Raji (cell line): ENCODE measurements around the gene LYSMD1.

Experiments used
- POLR2A ChIP-seq: IDR thresholded peaks from 2 replicates; pipeline ENCODE4 v1.6.1; 2011; ENCODE audit warnings: low read depth, low read length, control low read depth; ENCODE audit not compliant: insufficient read depth

Gene LYSMD1

DNA sequence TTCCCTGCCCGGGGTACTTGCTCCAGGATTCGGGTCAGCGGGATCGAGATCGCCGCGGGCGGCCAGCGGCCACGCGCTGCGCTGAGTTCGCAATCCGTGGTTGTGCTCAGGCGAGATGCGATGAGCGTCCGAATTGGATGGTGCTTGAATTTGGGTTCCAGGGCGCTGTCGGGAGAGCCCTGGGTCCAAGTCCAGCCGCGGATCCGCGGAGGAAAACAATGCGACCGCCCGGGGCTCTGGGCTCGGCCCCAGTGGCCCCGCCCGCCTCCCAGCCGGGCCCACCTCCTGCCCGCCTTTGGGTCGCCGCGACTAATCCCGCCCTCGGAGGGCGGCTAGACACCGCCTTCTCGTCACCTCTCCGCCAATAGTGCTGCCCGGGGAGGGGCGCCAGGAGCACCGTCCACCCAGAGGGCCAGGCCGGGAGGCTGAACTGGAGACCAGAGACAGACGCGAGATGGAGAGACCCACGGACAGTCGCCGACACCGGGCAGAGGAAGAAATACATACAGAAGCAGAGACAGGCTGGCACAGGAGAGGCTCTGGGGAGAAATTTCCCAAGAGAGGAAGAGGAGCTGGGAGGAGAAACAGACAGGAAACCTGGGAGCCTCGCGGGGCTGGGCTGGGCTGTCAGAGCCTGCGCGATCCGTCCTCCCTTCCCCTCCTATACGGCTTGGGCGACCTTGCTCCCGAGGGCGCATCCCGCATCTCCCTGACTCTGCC is 19.1 kb downstream of the LYSMD1 start, which contains the start of gene SEMA6C:
Gene SEMA6C (minus strand): TSS at position 220 of the 720 bp plus-strand sequence. CDS start 4,010 bp downstream, outside the sequence.
- TF ChIP-seq POLR2A = no peak

DNA sequence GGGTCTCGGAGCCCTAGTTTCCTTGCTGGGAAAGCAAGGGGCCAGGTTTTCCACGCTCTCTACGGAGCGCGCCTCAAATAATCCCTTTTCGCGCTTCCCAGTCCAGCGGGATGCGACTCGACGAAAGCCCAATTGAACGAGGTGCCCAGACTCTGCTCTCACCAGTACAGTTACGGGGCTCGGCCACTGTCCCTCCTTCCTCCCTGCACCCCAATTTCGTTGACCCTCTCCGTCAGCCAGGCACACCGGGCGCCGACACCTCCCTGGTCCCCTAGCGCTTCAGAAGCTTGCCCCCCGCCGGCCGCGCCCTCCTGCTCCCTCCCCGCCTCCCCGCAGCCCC is 19.7 kb downstream of the LYSMD1 start:
- no peak for TF ChIP-seq POLR2A

DNA sequence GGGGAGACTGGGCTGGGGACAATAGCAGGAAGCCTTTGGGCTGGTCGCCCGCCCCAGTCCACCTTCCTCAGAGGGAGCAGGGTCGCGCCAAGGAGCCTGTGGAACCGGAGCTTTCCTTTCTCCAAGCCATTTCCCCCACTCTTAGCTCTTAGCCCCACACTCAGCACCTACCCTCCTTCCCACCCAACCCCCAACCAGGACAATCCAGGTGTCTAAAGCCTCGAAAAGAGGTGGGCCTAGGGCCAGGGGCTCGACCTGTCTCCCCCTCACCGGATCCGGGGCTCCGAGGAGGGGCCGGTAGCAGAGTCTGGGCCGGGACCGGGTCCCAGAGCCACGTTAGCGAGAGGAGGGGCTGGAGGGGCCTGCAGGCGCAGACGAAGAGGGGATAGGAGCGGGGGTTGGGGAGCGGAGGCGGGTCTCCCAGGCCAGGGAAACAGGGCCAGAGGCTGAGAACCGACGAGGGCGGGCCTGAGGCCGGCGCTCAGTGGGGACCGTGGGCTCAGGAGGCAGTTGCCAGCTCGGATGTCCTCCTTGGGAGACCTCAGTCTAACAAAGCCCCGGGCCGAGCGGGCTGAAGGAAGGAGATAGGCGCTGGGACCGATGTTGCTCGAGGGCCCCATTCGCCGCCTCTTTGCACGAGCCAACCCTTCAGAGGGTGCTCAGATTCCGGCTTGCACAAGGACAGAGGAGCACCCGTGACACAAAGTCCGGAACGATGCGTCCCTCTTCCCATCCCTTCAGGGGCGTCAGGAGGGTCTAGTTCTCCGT is 20.2 kb downstream of the LYSMD1 start:
- TF ChIP-seq POLR2A = no peak

DNA sequence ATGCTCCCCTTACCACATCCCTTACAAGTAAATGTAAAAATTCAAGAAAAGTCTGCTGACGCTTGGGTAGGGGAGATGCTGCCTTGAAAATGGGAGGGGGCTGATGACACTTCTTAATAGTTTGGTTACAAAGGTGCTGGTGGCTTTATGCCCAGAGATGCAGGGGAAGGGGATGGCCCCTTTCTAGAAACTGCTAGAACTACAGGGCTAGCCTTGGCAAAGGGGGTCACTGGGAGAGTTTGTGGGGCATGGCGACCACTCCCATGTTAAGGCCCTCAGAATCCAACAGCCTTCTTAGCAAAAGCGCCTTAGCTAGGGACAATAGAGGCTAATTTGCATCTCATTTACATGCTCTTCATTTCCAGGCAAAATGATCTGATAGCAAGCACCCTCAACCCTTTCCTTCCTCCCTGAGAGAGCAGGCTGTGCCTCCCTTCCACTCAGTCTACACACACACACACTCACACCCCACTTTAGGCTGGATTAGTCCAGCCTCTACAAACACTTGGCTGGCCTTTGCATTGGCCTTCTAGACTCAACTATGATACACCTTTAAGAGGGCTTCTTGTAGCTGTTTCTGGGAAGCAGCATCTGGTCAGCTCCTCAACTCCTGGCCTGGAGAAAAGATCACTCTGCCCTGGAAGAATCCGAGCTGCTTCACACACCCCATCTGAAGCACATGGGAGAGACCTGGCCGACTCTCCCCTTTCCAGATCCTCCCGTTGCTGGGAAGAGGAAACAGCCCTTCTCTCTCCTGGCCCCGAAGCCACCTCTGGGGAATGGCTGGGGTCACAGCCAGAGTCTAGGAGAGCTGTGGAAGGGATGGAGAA is 21.0 kb downstream of the LYSMD1 start:
- TF ChIP-seq POLR2A = no peak

DNA sequence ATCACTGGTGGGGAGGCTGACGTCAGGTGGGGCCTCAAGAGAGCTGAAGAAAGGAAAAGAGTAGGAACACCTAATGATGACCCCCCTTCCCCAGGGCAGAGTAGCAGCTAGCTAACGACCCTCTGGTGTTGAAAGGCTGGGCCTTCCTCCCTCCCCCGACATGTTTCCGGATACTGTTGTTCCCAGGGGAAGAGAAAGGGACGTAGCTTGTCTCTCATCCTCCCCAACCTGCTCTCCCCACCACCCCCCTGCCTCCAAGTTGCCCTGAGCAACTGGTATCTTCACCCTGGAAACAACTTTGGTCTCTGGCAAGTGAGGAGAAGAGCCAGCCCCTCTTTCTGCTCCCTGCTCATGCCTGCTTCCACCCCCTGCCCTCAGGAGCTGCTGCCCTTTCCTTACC is 21.7 kb downstream of the LYSMD1 start:
- no peak for TF ChIP-seq POLR2A

DNA sequence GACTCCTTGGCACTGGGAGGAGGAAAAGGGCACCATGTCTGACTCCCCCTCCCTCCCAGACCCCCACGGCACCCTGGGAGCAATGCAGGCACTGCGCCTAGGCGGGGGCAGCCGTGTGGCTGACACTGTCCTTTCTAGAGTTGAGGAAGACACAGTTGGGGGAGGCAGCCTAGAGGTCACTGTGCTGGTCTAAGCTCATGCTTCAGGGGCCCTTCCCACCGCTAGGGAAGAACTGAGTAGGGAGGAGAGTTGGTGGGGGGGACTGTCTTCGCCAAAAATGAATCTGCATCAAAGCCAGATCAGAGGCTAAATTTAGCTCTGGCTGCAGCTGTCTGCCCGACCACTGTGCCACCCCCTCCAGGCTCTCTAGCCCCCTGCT is 22.7 kb downstream of the LYSMD1 start:
- no peak for TF ChIP-seq POLR2A

DNA sequence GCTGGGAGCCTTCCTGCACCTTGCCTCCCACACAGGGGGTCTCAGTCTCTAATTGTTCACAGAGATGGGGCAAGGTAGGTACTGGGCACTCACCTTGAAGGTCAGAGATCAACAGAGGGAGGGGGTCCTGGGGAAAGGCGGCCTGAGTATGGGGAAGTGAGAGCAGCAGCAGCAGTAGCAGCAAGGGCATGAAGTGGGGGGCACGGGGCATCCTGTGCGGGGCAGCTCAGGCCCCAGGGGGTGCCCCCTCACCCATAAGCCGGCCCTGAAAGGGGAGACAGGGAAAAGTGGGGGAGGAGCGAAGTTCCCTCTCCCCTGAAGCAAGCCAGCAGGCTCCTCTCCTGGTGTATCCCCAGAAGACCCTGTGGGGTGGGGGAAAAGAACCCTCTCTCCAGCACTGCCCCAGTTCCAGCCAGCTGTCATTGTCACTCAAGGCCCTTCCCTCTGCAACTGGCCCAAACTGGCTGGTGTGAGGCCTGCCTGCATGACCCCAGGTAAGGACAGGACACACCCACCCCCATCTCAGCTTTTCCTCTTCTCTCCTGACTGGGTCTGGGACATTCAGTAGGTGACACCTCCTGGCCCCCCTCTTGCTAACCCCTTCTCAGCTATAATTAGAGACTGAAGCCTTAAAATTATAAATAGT is 23.2 kb downstream of the LYSMD1 start:
- TF ChIP-seq POLR2A = no peak

DNA sequence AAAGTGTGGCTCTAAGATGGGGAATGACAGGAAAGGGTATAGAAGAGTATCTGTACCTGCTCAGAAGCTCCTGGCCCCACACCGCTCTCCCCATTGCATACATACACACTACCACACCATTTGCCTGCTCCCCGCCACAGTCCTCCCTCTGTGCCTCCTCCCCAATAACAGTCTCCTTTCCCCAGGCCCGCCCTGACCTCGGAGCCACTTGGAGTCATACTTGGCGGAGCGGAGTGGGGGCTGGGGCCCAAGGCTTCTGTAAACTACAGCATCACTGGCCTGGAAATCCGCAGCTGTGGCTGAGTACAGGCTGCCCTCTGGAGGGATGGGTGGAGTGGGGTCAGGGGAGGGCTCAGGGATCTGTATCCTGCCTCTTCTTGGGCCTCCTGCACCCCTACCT is 27.9 kb downstream of the LYSMD1 start:
- TF ChIP-seq POLR2A = no peak

DNA sequence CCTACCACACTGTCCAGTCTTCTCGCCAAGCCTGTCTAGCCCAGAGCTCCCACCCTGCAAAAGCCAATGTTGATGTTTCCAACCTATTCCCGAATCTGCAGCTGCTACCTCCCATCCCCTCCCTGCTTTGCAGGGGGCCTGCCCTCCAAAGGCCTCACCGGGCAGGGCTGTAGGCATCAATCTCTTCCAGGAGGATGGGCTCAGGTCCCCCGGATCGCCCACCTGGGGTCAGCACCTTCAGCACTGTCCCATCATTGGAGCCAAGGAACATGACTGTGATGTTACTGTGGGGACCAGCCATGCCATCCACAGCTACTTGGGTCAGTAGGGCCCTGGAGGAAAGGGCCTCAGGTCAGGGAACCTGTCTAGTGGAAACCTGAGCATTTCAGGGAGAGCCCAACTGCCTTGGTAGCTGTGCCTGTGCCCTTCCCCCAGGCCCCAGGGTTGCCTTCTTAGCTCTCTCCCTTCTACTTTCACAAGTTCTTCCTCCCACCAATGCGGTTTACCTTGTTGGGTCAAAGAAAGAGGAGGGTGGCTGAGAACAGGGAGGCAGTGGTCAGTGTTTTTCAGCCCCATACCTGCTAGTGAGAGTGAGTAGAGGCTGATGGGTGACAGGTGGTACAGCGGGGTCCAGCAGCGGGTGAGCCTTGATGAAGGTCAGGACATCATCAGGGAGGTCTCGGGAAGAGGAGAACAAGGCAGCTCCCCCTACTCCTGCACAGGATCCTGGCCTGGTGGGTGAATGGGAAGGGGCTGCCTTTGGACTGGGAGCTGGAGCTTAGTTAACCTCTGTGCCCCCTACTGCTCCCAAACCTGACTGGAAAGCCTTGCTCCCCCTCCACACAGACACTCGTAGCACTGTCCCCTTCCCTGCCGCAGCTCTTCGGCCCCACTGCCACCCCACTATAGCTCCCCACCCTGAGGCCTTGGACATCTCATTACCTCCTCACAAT is 30.0 kb downstream of the LYSMD1 start:
- TF ChIP-seq POLR2A = no peak

DNA sequence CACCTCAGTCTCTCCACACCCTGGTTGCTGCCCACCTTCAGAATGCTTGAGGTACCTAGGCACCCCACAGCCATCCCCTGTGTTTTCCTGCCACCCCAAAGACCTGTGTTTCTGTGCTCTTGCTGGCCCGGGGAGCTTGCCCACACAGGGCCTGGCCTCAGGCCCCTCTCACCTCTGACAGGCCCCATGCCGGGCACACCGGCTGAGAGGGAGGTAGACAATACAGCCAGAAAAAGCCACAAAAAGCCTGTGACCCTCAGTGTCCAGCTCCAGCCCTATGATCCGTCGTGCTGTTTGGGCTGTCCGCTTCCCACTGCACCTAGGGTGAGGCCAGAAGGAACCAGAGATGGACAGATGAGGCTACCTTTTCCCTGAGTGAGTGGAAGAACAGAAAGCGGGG is 30.7 kb downstream of the LYSMD1 start:
- TF ChIP-seq POLR2A = no peak

DNA sequence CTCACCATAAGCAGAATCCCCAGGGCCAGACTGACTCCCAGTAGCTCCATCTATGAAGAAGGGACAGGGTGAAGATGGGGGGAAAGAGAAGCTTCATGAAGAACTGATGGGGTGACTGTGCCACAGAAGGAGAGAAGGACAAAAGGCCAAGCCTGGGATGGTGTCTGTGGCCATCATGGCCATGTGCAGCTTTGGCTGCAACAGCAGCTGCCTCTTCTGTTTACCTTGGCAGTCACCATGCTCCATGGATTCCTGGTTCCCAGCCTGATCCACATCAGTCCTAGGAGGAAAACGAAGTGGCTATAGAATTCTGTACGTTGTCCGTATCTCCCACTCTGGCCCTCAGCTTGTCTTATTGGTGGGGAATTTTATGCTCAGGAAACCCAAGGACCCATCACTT is 31.3 kb downstream of the LYSMD1 start:
- no peak for TF ChIP-seq POLR2A

DNA sequence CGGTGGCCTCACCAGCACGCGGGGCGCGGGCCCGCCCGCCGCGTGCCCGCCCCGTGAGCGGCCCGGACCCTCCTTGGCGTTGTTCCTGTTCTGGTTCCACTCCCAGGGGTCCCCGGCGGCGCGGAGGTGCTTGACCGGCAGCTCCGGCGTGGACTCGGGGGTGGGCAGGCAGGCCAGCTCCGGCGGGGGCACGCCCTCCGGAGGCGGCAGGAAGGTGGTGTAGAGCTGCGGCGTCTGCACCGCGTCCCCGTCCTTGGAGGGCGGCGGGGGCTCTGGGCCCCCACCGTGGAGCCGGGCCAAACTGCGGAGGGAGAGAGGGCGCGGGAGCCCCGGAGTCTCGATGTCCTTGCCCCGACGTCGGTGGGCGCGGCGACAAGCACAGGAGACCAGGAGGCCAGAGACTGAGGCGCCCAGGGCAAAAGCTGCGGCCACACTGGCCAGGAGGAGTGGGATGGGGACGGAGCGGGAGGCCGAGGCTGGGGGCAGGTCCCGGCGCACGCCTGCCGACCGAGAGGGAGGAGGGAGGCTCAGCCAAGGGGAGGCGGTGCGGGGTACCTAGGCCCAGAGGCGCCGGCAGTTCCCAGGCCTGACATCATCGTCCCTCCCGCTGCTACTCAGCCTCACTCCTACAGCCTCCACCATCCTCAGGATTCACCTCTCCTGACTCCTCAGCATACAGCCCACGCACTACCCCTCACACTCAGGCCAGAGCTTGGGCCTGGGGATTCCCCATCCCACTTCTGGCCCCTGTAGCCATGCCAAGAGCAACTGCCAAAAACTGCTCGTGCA is 32.5 kb downstream of the LYSMD1 start:
- no peak for TF ChIP-seq POLR2A

DNA sequence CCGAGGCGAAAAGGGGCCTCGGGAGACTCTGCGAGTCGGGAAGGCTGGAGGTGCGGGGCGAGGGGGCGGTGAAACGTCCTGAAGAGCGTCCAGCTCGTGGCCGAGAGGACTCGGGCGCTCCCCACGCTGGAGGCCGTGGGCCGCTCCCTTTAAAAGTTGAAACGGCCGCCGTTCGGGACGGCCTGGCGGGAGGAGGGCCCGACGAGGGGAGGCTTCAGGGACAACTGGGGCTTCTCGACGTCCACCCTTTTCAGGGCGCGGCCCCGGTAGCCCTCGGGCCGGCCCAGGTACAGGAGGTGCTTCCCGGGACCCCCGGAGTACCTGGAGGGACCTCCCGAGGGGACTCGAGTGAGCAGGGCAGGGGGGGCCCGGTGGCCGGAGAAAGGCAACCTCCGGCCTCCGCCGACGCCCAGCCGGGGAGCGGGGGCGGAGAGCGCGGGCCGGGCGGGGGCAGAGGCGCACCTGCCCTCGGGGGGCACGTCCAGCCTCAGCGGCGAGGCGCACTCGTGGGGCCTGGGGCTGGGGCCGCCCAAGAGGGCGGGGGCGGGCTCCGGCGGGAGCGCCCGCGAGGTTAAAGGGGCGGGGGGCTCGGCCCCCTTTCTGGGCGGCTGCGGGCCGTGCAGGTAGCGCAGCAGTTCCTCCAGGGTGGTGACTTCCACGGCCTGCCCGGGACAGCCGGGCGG is 33.2 kb downstream of the LYSMD1 start:
- TF ChIP-seq POLR2A = no peak
